HL-60 (cell line): Measurements from ENCODE around the gene FPGS.
A peak's percentile ranks its signal among the peaks of the same experiment; 100 is the strongest.

Experiments
- DNase-seq, 2 experiments: peaks; one replicate each; pipeline ENCODE4 v3.0.0-alpha.2; 2010 to 2020; ENCODE audit warnings: low read depth in 1 of 2, low spot score in 1 of 2
- H3K27ac ChIP-seq: fragments of 250-450 bp; sonication (Bioruptor Pico); replicated peaks from 2 replicates; pipeline ENCODE4 v1.5.1; 2020; ENCODE audit warnings: mild to moderate bottlenecking, moderate library complexity
- H3K27me3 ChIP-seq: fragments of 250-450 bp; sonication (Bioruptor Pico); 2 replicates; pipeline ENCODE4 v1.5.1; 2021; ENCODE audit warnings: mild to moderate bottlenecking, moderate library complexity; ENCODE audit not compliant: insufficient read depth, poor library complexity, severe bottlenecking
- H3K4me3 ChIP-seq: replicated peaks from 2 replicates; pipeline ENCODE4 v1.5.1; 2011; ENCODE audit warnings: mild to moderate bottlenecking, control low read depth, low read length; ENCODE audit not compliant: insufficient read depth
- CTCF ChIP-seq: IDR thresholded peaks from one replicate; pipeline ENCODE4 v1.5.1; 2011; ENCODE audit warnings: low read length, control low read depth, inconsistent platforms; ENCODE audit not compliant: insufficient read depth
- GABPA ChIP-seq: IDR thresholded peaks from 2 replicates; pipeline ENCODE4 v1.6.1; 2012; ENCODE audit warnings: low read depth
- POLR2AphosphoS5 ChIP-seq: IDR thresholded peaks from 2 replicates; pipeline ENCODE4 v1.6.1; 2012; ENCODE audit warnings: low read depth
- REST ChIP-seq: IDR thresholded peaks from 2 replicates; pipeline ENCODE4 v1.6.1; 2012; ENCODE audit warnings: low read depth; ENCODE audit not compliant: insufficient replicate concordance
- SPI1 ChIP-seq: IDR thresholded peaks from 2 replicates; pipeline ENCODE4 v1.6.1; 2012; ENCODE audit warnings: low read depth, mild to moderate bottlenecking, borderline replicate concordance

FPGS gene

GRCh38 chr9:127794001-127794791 is 8.5 kb upstream of the FPGS start:
- no peak overlapping the region for H3K4me3 ChIP-seq
- H3K27me3 ChIP-seq = no peaks in the 10 kb centered on the region
- no peak; the same call in 1 of the 2 replicates for TF ChIP-seq POLR2AphosphoS5
- no peak for TF ChIP-seq CTCF
- no peak for TF ChIP-seq SPI1
- no peak for TF ChIP-seq REST
- no peak for TF ChIP-seq GABPA
- H3K27ac ChIP-seq = no peak overlapping the region
- DNase-seq = no peak

- no peak overlapping the region for H3K4me3 ChIP-seq
- peak in 1 of 2 experiments; percentile 27 for DNase-seq
- H3K27me3 ChIP-seq = no peaks in the 10 kb centered on the region
- TF ChIP-seq POLR2AphosphoS5 = peak; percentile 32; the same call in 1 of the 2 replicates
- TF ChIP-seq SPI1 = no peak
- H3K27ac ChIP-seq = peak overlapping the region; percentile 46
Measured at GRCh38 chr9:127796225-127796813, 6.4 kb upstream of the FPGS start.

GRCh38 chr9:127796852-127797370 is 5.8 kb upstream of the FPGS start:
- Histone ChIP-seq H3K27ac (peak overlapping the region; percentile 46), H3K27me3 (no peaks in the 10 kb centered on the region), H3K4me3 (no peak overlapping the region)
- TF ChIP-seq POLR2AphosphoS5 (no peak), REST (no peak), CTCF (no peak)
- DNase-seq = no peak

- DNase-seq = peak in 1 of 2 experiments; percentile 61
- Histone ChIP-seq H3K27ac (peak overlapping the region; percentile 65), H3K4me3 (peak overlapping the region; percentile 92), H3K27me3 (no peaks in the 10 kb centered on the region)
- TF ChIP-seq SPI1 (peak; percentile 39; the same call in 1 of the 2 replicates), GABPA (no peak), POLR2AphosphoS5 (no peak), REST (no peak), CTCF (no peak)
Measured at GRCh38 chr9:127801955-127802575, 617 bp upstream of the FPGS start.
